GM12892 (cell line): ENCODE measurements around the gene OR2T33. TPM values are rescaled to one million over a fixed set of nuclear protein-coding genes. Genes with fewer than 3 reads are reported as not detected.
A peak's percentile ranks its signal among the peaks of the same experiment; 100 is the strongest.
"Not testable (repeated sequence)": the region's sequence is repeated elsewhere in the genome, so short reads cannot be mapped to it uniquely, and the experiment has no call there.

Experiments used
- DNase-seq: peaks from one replicate; pipeline ENCODE4 v3.0.0; 2011; ENCODE audit not compliant: insufficient read length
- FAIRE-seq: peaks from 2 replicates; lab custom pipeline; 2011; peaks lifted over from hg19 to GRCh38; lab: Jason Lieb, UNC
- POLR2A ChIP-seq: IDR thresholded peaks from 2 replicates; pipeline ENCODE4 v1.6.1; 2011; ENCODE audit warnings: low read depth, low read length, control low read depth
- POLR2AphosphoS5 ChIP-seq: IDR thresholded peaks from 2 replicates; pipeline ENCODE4 v1.6.1; 2011; ENCODE audit warnings: low read depth, low read length, control low read depth
- TAF1 ChIP-seq: IDR thresholded peaks from 2 replicates; pipeline ENCODE4 v1.6.1; 2011; ENCODE audit warnings: low read depth, mild to moderate bottlenecking, control low read depth, low read length, borderline replicate concordance
- polyA plus RNA-seq: library from polyadenylated mRNA; unstranded; fragments of >200 nt; gene quantifications from one replicate; pipeline ENCODE4 v1.2.1, GENCODE V29; 2012; ENCODE audit warnings: missing spikeins, inconsistent platforms; ENCODE audit not compliant: missing spikeins

The OR2T33 gene, protein sequence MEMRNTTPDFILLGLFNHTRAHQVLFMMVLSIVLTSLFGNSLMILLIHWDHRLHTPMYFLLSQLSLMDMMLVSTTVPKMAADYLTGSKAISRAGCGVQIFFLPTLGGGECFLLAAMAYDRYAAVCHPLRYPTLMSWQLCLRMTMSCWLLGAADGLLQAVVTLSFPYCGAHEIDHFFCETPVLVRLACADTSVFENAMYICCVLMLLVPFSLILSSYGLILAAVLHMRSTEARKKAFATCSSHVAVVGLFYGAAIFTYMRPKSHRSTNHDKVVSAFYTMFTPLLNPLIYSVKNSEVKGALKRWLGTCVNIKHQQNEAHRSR
- not detected for polyA plus RNA-seq

GRCh38 chr1:248277876-248278275, at the start of gene OR2T33:
Gene OR2T33, minus strand, starts transcription at chr1:248277976. Its CDS starts 4,162 bp downstream, at chr1:248273814.
- no peak for FAIRE-seq
- TF ChIP-seq POLR2A (no peak), TAF1 (no peak), POLR2AphosphoS5 (no peak)
- DNase-seq: no peak

GRCh38 chr1:248324468-248324867, 46.7 kb upstream of the OR2T33 start, which contains the start of gene OR2M7:
Gene OR2M7, minus strand, starts transcription at chr1:248324568. Its CDS starts 0 bp downstream, at chr1:248324568.
- TF ChIP-seq POLR2AphosphoS5 (no peak), POLR2A (no peak), TAF1 (no peak)
- DNase-seq: no peak
- FAIRE-seq: no peak

- FAIRE-seq: no peak
- TF ChIP-seq POLR2A (no peak), TAF1 (no peak), POLR2AphosphoS5 (no peak)
- DNase-seq: no peak
Observed at GRCh38 chr1:248316796-248317195, 39.0 kb upstream of the OR2T33 start.

DNA sequence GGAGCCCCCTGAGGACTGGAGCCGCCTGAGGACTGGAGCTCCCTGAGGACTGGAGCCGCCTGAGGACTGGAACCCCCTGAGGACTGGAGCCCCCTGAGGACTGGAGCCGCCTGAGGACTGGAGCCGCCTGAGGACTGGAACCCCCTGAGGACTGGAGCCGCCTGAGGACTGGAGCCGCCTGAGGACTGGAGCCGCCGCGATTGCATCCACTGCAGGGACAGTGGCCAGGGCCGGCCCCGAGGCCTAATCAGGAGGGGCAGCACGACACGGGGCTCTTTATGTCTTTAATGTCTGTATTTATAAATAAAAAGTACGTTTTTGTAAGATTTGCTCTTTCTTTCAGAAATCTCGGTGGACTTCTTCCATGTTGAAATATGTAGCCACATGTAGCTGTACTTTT, 29.0 kb upstream of the OR2T33 start:
- not testable (repeated sequence) for DNase-seq, FAIRE-seq

- TF ChIP-seq POLR2AphosphoS5: no peak
- no peak for TF ChIP-seq TAF1
- no peak for TF ChIP-seq POLR2A
- FAIRE-seq: no peak
Observed at GRCh38 chr1:248306103-248306502, 28.3 kb upstream of the OR2T33 start.

DNA sequence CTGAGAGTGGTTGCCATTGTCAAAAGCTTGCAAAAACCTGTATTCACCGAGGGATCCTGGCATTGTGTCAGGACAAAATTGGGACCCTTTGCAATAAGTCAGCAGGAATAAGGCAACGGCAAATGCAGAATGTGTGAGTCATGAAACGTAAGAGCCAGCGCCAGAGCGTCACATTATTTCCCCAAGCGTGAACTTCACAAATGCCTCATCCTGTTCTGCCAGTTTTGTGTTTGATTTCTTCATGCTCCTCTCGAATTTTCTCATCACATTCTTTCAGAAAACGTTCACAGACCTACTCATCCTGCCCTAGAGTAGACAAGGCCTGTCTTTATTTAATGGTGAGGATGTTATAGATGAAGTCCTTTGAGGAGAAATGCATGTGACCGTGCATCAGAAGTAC, 27.9 kb upstream of the OR2T33 start:
- FAIRE-seq: peak; percentile 30
- DNase-seq: not testable (repeated sequence)

More at GRCh38 chr1:248306103-248306502, 28.3 kb upstream of the OR2T33 start:
- DNase-seq: no peak

- no peak for TF ChIP-seq POLR2AphosphoS5
- no peak for TF ChIP-seq POLR2A
- no peak for TF ChIP-seq TAF1
- DNase-seq (no peak), FAIRE-seq (no peak)
Observed at GRCh38 chr1:248303324-248303723, 25.5 kb upstream of the OR2T33 start, which contains the start of gene OR2T12. Gene OR2T12, minus strand, starts transcription at chr1:248303424. Its CDS starts 7,846 bp downstream, at chr1:248295578.

DNA sequence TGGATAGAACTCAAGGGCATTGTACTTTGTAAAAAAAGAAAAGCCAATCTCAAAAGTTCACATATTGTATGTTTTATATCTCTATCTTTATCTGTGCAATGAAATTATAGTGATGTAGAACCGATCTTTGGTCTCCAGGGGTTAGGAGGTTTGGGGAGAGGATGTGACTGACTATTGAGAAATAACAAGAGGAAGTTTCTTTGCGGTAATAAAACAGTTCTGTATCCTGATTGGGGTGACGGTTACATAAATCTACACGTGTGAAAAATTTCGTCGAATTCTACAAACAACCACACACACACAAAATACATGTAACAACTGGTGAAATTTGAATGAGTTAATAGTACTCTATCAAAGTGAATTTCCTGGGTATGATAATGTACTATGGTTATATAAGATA, 10.6 kb upstream of the OR2T33 start:
- no peak for FAIRE-seq
- TF ChIP-seq POLR2AphosphoS5: no peak
- no peak for TF ChIP-seq TAF1
- TF ChIP-seq POLR2A: no peak
- DNase-seq: no peak

DNA sequence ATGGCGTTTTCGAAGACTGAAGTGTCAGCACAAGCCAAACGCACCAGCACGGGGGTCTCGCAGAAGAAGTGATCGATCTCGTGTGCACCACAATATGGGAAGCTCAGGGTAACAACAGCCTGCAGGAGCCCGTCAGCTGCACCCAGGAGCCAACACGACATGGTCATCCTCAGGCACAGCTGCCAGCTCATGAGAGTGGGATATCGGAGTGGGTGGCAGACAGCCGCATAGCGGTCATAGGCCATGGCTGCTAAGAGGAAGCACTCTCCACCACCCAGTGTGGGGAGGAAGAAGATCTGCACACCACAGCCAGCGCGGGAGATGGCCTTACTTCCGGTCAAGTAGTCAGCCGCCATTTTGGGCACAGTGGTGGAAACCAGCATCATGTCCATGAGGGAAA, 4.6 kb downstream of the OR2T33 start:
- not testable (repeated sequence) for FAIRE-seq, DNase-seq

DNA sequence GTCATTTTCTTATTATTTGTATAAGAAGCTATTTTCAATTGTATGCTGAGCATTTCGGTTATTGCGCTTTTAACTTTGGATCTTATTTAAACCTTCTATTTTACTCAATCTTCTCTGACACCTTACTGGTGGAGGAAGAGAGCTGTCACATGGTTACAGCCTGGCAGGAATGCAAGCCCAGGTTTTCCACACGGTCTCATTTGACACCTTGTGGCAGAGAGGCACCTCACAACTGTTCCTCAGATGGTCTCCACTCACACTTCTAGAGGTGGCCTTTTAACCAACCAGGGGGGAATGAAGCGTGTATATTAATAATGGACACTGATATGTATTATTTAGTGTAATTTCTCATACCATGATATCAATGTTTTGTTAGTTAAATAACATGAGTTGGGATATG, 9.6 kb downstream of the OR2T33 start:
- no peak for TF ChIP-seq TAF1
- no peak for TF ChIP-seq POLR2AphosphoS5
- no peak for TF ChIP-seq POLR2A
- FAIRE-seq: no peak
- no peak for DNase-seq

GRCh38 chr1:248259309-248259708, 18.5 kb downstream of the OR2T33 start:
- DNase-seq, FAIRE-seq: not testable (repeated sequence)

GRCh38 chr1:248243204-248243603, 34.6 kb downstream of the OR2T33 start:
- FAIRE-seq (peak; percentile 69), DNase-seq (peak; percentile 12)
- TF ChIP-seq TAF1 (no peak), POLR2AphosphoS5 (no peak), POLR2A (no peak)

DNA sequence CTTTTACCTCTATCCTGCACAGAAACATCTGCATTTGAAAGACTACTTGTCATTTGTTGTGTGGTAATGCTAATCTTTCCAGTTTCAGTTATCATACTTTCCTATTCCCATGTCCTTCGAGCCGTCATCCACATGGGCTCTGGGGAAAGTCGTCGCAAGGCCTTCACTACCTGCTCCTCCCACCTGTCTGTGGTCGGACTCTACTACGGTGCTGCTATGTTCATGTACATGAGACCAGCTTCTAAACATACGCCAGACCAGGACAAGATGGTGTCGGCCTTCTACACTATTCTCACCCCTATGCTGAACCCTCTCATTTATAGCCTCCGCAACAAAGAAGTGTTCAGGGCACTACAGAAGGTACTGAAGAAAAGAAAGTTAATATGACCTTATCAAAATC, 38.3 kb downstream of the OR2T33 start:
- FAIRE-seq (no peak), DNase-seq (no peak)
- no peak for TF ChIP-seq POLR2A
- no peak for TF ChIP-seq TAF1
- no peak for TF ChIP-seq POLR2AphosphoS5
